Middle frontal gyrus (tissue), 1 donor: ENCODE measurements around the gene TEF.

Experiments
- DNase-seq: peaks from one replicate; pipeline ENCODE4 v3.0.0-alpha.2; 2015; ENCODE audit warnings: low spot score; ENCODE audit errors: extremely low spot score

TEF gene

GRCh38 chr22:41381329-41382097 lies at the start of gene TEF:
TEF (plus strand) TSS chr22:41381942; CDS start chr22:41382045, 103 bp downstream.
- peak; percentile 95 for DNase-seq

- no peak for DNase-seq
These were observed 49.4 kb upstream of the TEF start for GRCh38 chr22:41332217-41332939.

GRCh38 chr22:41333806-41334205 lies 47.9 kb upstream of the TEF start:
- no peak for DNase-seq

- no peak for DNase-seq
These were observed 47.5 kb upstream of the TEF start for GRCh38 chr22:41334215-41334614.

- DNase-seq: no peak
These were observed 46.6 kb upstream of the TEF start for GRCh38 chr22:41334951-41335635.

GRCh38 chr22:41338614-41339212 lies 43.0 kb upstream of the TEF start:
- DNase-seq: no peak

GRCh38 chr22:41339823-41340222 lies 41.9 kb upstream of the TEF start:
- DNase-seq: no peak

- no peak for DNase-seq
These were observed 41.4 kb upstream of the TEF start for GRCh38 chr22:41340357-41340756.

GRCh38 chr22:41341012-41341411 lies 40.7 kb upstream of the TEF start:
- no peak for DNase-seq

GRCh38 chr22:41341990-41342389 lies 39.8 kb upstream of the TEF start:
- no peak for DNase-seq

GRCh38 chr22:41343300-41343699 lies 38.4 kb upstream of the TEF start:
- no peak for DNase-seq

GRCh38 chr22:41343717-41344116 lies 38.0 kb upstream of the TEF start:
- no peak for DNase-seq

GRCh38 chr22:41344189-41344788 lies 37.5 kb upstream of the TEF start:
- no peak for DNase-seq

GRCh38 chr22:41345807-41346335 lies 35.9 kb upstream of the TEF start:
- no peak for DNase-seq

- no peak for DNase-seq
These were observed 34.5 kb upstream of the TEF start for GRCh38 chr22:41347066-41347859.

- DNase-seq: no peak
These were observed 32.7 kb upstream of the TEF start for GRCh38 chr22:41348964-41349484.

GRCh38 chr22:41350087-41350486 lies 31.7 kb upstream of the TEF start:
- no peak for DNase-seq

GRCh38 chr22:41351011-41351410 lies 30.7 kb upstream of the TEF start:
- no peak for DNase-seq

GRCh38 chr22:41352058-41352457 lies 29.7 kb upstream of the TEF start:
- DNase-seq: no peak
